Liver (tissue), 9 donors: ENCODE results near the gene CDH23. TPM values are rescaled to one million over a fixed set of nuclear protein-coding genes. Genes with fewer than 3 reads are reported as not detected.

Source experiments
- DNase-seq: peaks from one replicate; pipeline ENCODE4 v3.0.0-alpha.2; 2017; ENCODE audit warnings: low spot score
- H3K27ac ChIP-seq, 2 donors: one replicate each; pipeline ENCODE4 v1.7.0; 2013; ENCODE audit warnings: inconsistent platforms in 2 of 2, low read length in 2 of 2, control low read depth in 1 of 2, low read depth in 1 of 2, mild to moderate bottlenecking in 1 of 2
- H3K27me3 ChIP-seq, 4 donors: one replicate each; pipeline versions ENCODE4 v1.6.1 to v1.7.0; 2013; ENCODE audit warnings: low read length in 3 of 4, inconsistent platforms in 1 of 4, mild to moderate bottlenecking in 1 of 4, moderate library complexity in 1 of 4; ENCODE audit not compliant: control insufficient read depth in 4 of 4, insufficient read depth in 4 of 4
- H3K36me3 ChIP-seq, 4 donors: one replicate each; pipeline versions ENCODE4 v1.6.1 to v1.7.0; 2013; ENCODE audit warnings: low read length in 3 of 4, mild to moderate bottlenecking in 3 of 4, low read depth in 1 of 4, moderate library complexity in 1 of 4; ENCODE audit not compliant: control insufficient read depth in 4 of 4, insufficient read depth in 3 of 4
- H3K4me1 ChIP-seq, 4 donors: one replicate each; pipeline versions ENCODE4 v1.6.1 to v1.7.0; 2013; ENCODE audit warnings: low read length in 3 of 4, mild to moderate bottlenecking in 3 of 4, moderate library complexity in 1 of 4; ENCODE audit not compliant: control insufficient read depth in 4 of 4, insufficient read depth in 4 of 4
- H3K4me3 ChIP-seq, 3 donors: one replicate each; pipeline versions ENCODE4 v1.6.1 to v1.7.0; 2013; ENCODE audit warnings: low read length in 3 of 3, control low read depth in 1 of 3, low read depth in 1 of 3, mild to moderate bottlenecking in 1 of 3
- H3K9ac ChIP-seq, 2 donors: one replicate each; pipeline ENCODE4 v1.7.0; 2013; ENCODE audit warnings: low read length in 2 of 2, mild to moderate bottlenecking in 2 of 2, moderate library complexity in 2 of 2, control low read depth in 1 of 2, low read depth in 1 of 2
- H3K9me3 ChIP-seq, 4 donors: one replicate each; pipeline versions ENCODE4 v1.6.1 to v1.7.0; 2013; ENCODE audit warnings: low read length in 3 of 4; ENCODE audit not compliant: control insufficient read depth in 4 of 4
- ATF3 ChIP-seq: IDR thresholded peaks from 2 replicates; pipeline ENCODE4 v1.6.1; 2016; ENCODE audit warnings: antibody characterized with exemption
- CTCF ChIP-seq: fragments of 150-350 bp; IDR thresholded peaks from 2 replicates; pipeline ENCODE4 v1.5.1; 2017; ENCODE audit warnings: improper control_type of control experiment, low read depth, low read length; ENCODE audit not compliant: missing input control
- EGR1 ChIP-seq, 2 donors: IDR thresholded peaks; 2 replicates each; pipeline ENCODE4 v1.6.1; 2016 to 2018; ENCODE audit warnings: antibody characterized with exemption in 2 of 2, low read depth in 2 of 2
- FOXA1 ChIP-seq: IDR thresholded peaks from 2 replicates; pipeline ENCODE4 v1.6.1; 2016; ENCODE audit warnings: antibody characterized with exemption
- GABPA ChIP-seq, 2 donors: IDR thresholded peaks in 1 of 2; conservative IDR thresholded peaks in 1 of 2; 2 replicates each; pipeline ENCODE4 v1.6.1; 2016; ENCODE audit warnings: antibody characterized with exemption in 2 of 2, mild to moderate bottlenecking in 1 of 2, moderate library complexity in 1 of 2
- HNF4A ChIP-seq, 2 donors: conservative IDR thresholded peaks; 2 replicates each; pipeline ENCODE4 v1.6.1; 2016; ENCODE audit warnings: antibody characterized with exemption in 2 of 2, mild to moderate bottlenecking in 2 of 2
- HNF4G ChIP-seq: IDR thresholded peaks from 2 replicates; pipeline ENCODE4 v1.6.1; 2016; ENCODE audit warnings: antibody characterized with exemption
- JUND ChIP-seq, 2 donors: IDR thresholded peaks; 2 replicates each; pipeline ENCODE4 v1.6.1; 2016; ENCODE audit warnings: antibody characterized with exemption in 2 of 2
- RAD21 ChIP-seq, 2 donors: IDR thresholded peaks; 2 replicates each; pipeline ENCODE4 v1.6.1; 2016; ENCODE audit warnings: antibody characterized with exemption in 2 of 2, mild to moderate bottlenecking in 2 of 2
- RXRA ChIP-seq, 2 donors: IDR thresholded peaks; 2 replicates each; pipeline ENCODE4 v1.6.1; 2017 to 2018; ENCODE audit warnings: antibody characterized with exemption in 2 of 2, mild to moderate bottlenecking in 1 of 2
- SP1 ChIP-seq: IDR thresholded peaks from 2 replicates; pipeline ENCODE4 v1.6.1; 2018; ENCODE audit warnings: antibody characterized with exemption, mild to moderate bottlenecking
- TAF1 ChIP-seq: conservative IDR thresholded peaks from 2 replicates; pipeline ENCODE4 v1.6.1; 2016; ENCODE audit warnings: antibody characterized with exemption, mild to moderate bottlenecking
- YY1 ChIP-seq: IDR thresholded peaks from 2 replicates; pipeline ENCODE4 v1.6.1; 2016; ENCODE audit warnings: antibody characterized with exemption, mild to moderate bottlenecking
- WGBS: extraction: QIAGEN DNeasy Blood & Tissue Kit; methylation state at CpG from one replicate; pipeline ENCODE4 v1.1.7; 2013; 5-methylcytosine and 5-hydroxymethylcytosine counted together
- polyA plus RNA-seq, 2 donors: library from polyadenylated mRNA; stranded (reverse) in 1 of 2; unstranded in 1 of 2; fragments of 200-250 nt in 1 of 2; fragments of >200 nt in 1 of 2; fragmentation: Nextera tagmentation in 1 of 2; extraction: Ambion mirVana in 1 of 2; gene quantifications; one replicate each; pipeline versions ENCODE4 v1.2.1 to v1.2.3, GENCODE V29; 2013 to 2015
- total RNA-seq, 2 donors: library from RNA; depleted of rRNA; stranded (reverse); fragments of >200 nt; gene quantifications; one replicate each; pipeline ENCODE4 v1.2.3, GENCODE V29; 2014
- TF ChIP-seq, protein P1 (sequence below): IDR thresholded peaks from 2 replicates; pipeline ENCODE4 v1.6.1; 2016; ENCODE audit warnings: antibody characterized with exemption
- donor health status: healthy.
- donor health status: healthy.
- donor health status: healthy.
- donor health status: healthy.
- donor health status: healthy.

Gene CDH23
- total and polyA plus RNA-seq, 4 donors: 1.5 to 4.7 (median 3.4) TPM

- Histone ChIP-seq H3K9me3 (no peaks in the 10 kb centered on the region), H3K9ac (no peak overlapping the region), H3K27ac (no peak overlapping the region), H3K4me3 (no peak overlapping the region), H3K4me1 (peaks cover 0 to 6% (median 0%) of the 10 kb centered on the region in 4 donors), H3K36me3 (no peaks in the 10 kb centered on the region), H3K27me3 (no peaks in the 10 kb centered on the region)
- WGBS: 93% methylated on average over 5 of the region's 5 CpGs
- no peak for TF ChIP-seq SP1
- no peak for TF ChIP-seq EGR1 (IDR thresholded peaks at IDR 0.05; ENCODE audit: low read depth in 2 of 2)
- TF ChIP-seq TAF1: no peak
- no peak for TF ChIP-seq FOXA1
- no peak for DNase-seq
These were observed 5.0 kb upstream of the CDH23 start for GRCh38 chr10:71391701-71392100.

DNA sequence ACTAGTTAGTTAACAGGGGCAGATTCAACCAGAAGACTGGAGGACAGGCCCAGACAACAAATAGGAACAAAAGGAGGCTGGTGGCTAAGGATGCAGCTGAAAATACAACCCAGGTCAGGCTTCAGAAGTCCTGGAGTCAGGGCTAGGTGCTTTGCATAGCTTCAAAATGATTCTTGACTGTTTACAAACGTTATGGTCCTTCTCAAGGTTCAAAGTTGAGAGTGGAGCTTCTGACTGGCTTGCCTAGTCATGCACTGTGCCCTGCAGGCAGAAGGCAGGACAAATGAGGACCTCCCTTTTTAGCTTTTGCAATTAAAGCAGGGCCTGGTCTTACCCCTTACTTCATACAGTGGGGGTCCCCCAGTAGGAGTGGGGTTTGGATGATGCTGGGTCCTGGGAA lies 4.4 kb upstream of the CDH23 start:
- H3K27ac ChIP-seq: no peak overlapping the region
- H3K27me3 ChIP-seq: no peaks in the 10 kb centered on the region
- H3K4me1 ChIP-seq: peaks cover 1 to 10% (median 3%) of the 10 kb centered on the region in 4 donors
- H3K9ac ChIP-seq: no peak overlapping the region
- H3K9me3 ChIP-seq: no peaks in the 10 kb centered on the region
- DNase-seq: no peak
- no peaks in the 10 kb centered on the region for H3K36me3 ChIP-seq
- TF ChIP-seq FOXA1: no peak
- no peak for TF ChIP-seq RXRA (IDR thresholded peaks at IDR 0.05)
- WGBS: 17% methylated on average over 1 of the region's 1 CpG
- no peak overlapping the region for H3K4me3 ChIP-seq

GRCh38 chr10:71392791-71393781 lies 3.6 kb upstream of the CDH23 start:
- DNase-seq: no peak
- peaks cover 3 to 18% (median 11%) of the 10 kb centered on the region in 4 donors for H3K4me1 ChIP-seq
- no peaks in the 10 kb centered on the region for H3K27me3 ChIP-seq
- 89% methylated on average over 16 of the region's 16 CpGs for WGBS
- no peaks in the 10 kb centered on the region for H3K9me3 ChIP-seq
- H3K4me3 ChIP-seq: no peak overlapping the region
- no peaks in the 10 kb centered on the region for H3K36me3 ChIP-seq
- no peak overlapping the region for H3K27ac ChIP-seq
- H3K9ac ChIP-seq: no peak overlapping the region
- no peak for TF ChIP-seq HNF4G
- no peak for TF ChIP-seq ATF3
- TF ChIP-seq CTCF: no peak
- no peak for TF ChIP-seq JUND (IDR thresholded peaks at IDR 0.05)
- no peak for TF ChIP-seq YY1
- no peak for TF ChIP-seq RXRA (IDR thresholded peaks at IDR 0.05)
- no peak for TF ChIP-seq SP1
- no peak for TF ChIP-seq GABPA (IDR thresholded peaks at IDR 0.05 in 1 of 2, conservative IDR thresholded peaks at IDR 0.05 in 1 of 2)
- TF ChIP-seq, protein P1, sequence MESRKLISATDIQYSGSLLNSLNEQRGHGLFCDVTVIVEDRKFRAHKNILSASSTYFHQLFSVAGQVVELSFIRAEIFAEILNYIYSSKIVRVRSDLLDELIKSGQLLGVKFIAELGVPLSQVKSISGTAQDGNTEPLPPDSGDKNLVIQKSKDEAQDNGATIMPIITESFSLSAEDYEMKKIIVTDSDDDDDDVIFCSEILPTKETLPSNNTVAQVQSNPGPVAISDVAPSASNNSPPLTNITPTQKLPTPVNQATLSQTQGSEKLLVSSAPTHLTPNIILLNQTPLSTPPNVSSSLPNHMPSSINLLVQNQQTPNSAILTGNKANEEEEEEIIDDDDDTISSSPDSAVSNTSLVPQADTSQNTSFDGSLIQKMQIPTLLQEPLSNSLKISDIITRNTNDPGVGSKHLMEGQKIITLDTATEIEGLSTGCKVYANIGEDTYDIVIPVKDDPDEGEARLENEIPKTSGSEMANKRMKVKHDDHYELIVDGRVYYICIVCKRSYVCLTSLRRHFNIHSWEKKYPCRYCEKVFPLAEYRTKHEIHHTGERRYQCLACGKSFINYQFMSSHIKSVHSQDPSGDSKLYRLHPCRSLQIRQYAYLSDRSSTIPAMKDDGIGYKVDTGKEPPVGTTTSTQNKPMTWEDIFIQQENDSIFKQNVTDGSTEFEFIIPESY: no peak
- TF ChIP-seq HNF4A (conservative IDR thresholded peaks at IDR 0.05): no peak
- TF ChIP-seq EGR1 (IDR thresholded peaks at IDR 0.05; ENCODE audit: low read depth in 2 of 2): no peak
- TF ChIP-seq RAD21 (IDR thresholded peaks at IDR 0.05): no peak
